Suprapubic skin (tissue), 4 donors: ENCODE results near the gene ITPKB. TPM values are rescaled to one million over a fixed set of nuclear protein-coding genes. Genes with fewer than 3 reads are reported as not detected.
A peak's percentile ranks its signal among the peaks of the same experiment; 100 is the strongest.

Experiments used
- DNase-seq, 2 donors: peaks; one replicate each; pipeline ENCODE4 v3.0.0-alpha.2; 2019; ENCODE audit warnings: low spot score in 2 of 2
- H3K27ac ChIP-seq: fragments of 200-600 bp; sonication (generic); one replicate; pipeline ENCODE4 v1.5.1; 2019
- H3K27me3 ChIP-seq: fragments of 200-600 bp; sonication (generic); one replicate; pipeline ENCODE4 v1.5.1; 2019
- H3K36me3 ChIP-seq: fragments of 200-600 bp; sonication (generic); one replicate; pipeline ENCODE4 v1.5.1; 2019
- H3K4me1 ChIP-seq: fragments of 200-600 bp; sonication (generic); one replicate; pipeline ENCODE4 v1.5.1; 2019
- H3K4me3 ChIP-seq: fragments of 200-600 bp; sonication (generic); one replicate; pipeline ENCODE4 v1.5.1; 2019; ENCODE audit warnings: mild to moderate bottlenecking
- H3K9me3 ChIP-seq: fragments of 200-600 bp; sonication (generic); one replicate; pipeline ENCODE4 v1.5.1; 2019
- CTCF ChIP-seq, 2 donors: fragments of 200-600 bp in 1 of 2; fragments of 450-650 bp in 1 of 2; sonication (generic) in 1 of 2; IDR thresholded peaks; one replicate each; pipeline ENCODE4 v1.5.1; 2016 to 2019; ENCODE audit warnings: antibody characterized with exemption in 2 of 2, mild to moderate bottlenecking in 1 of 2, moderate library complexity in 1 of 2
- EP300 ChIP-seq: sonication (generic); formaldehyde crosslinking; IDR thresholded peaks from one replicate; pipeline ENCODE4 v1.6.1; 2017; ENCODE audit warnings: antibody characterized with exemption
- POLR2A ChIP-seq, 2 donors: fragments of 450-650 bp; IDR thresholded peaks; one replicate each; pipeline ENCODE4 v1.6.1; 2017; ENCODE audit warnings: antibody characterized with exemption in 2 of 2, mild to moderate bottlenecking in 2 of 2, moderate library complexity in 2 of 2
- POLR2AphosphoS5 ChIP-seq, 3 donors: sonication (generic); formaldehyde crosslinking; IDR thresholded peaks; one replicate each; pipeline ENCODE4 v1.6.1; 2017; ENCODE audit warnings: antibody characterized with exemption in 3 of 3
- WGBS: methylation state at CpG from one replicate; pipeline ENCODE4 v1.1.5; 2018; 5-methylcytosine and 5-hydroxymethylcytosine counted together
- total RNA-seq, 4 donors: library from RNA; depleted of rRNA; stranded (reverse); fragments of >200 nt; gene quantifications; one replicate each; pipeline ENCODE4 v1.1.0, GENCODE V29; 2016

The ITPKB gene
- total RNA-seq, 4 donors from 2014 or later, result 31.0 to 39.0 (median 35.3) TPM

GRCh38 chr1:226664413-226665101 lies 74.5 kb downstream of the ITPKB start:
- Histone ChIP-seq H3K27me3 (no peaks in the 10 kb centered on the region), H3K4me3 (no peak overlapping the region), H3K36me3 (no peaks in the 10 kb centered on the region), H3K27ac (peak overlapping the region; percentile 88), H3K4me1 (peaks cover 81% of the 10 kb centered on the region), H3K9me3 (no peaks in the 10 kb centered on the region)
- TF ChIP-seq POLR2A (IDR thresholded peaks at IDR 0.05) (peak in 1 of 2 donors; percentile 57), CTCF (IDR thresholded peaks at IDR 0.05) (no peak), POLR2AphosphoS5 (IDR thresholded peaks at IDR 0.05) (peak in 1 of 3 donors; percentile 49), EP300 (peak; percentile 12)
- DNase-seq, result peak in 1 of 2 donors; percentile 83
- WGBS, result 51% methylated on average over 15 of the region's 15 CpGs

DNA sequence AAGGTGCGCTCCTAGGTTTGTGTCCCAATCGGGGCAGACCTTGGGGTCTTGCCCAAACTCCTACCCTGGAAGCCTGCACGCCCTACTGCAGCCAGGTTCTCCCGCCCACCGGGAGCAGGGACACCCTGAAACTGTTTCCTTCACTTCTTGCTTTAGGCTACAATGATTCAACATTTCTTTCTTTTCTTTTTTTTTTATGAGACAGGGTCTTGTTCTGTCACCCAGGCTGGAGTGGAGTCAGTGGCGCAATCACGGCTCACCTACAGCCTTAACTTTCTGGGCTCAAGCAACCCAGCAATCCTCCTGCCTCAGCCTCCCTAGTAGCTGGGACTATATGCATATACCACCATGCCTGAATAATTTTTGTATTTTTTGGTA lies 75.8 kb downstream of the ITPKB start:
- peaks cover 94% of the 10 kb centered on the region for H3K4me1 ChIP-seq
- H3K27me3 ChIP-seq, result no peaks in the 10 kb centered on the region
- WGBS, result 36% methylated on average over 7 of the region's 7 CpGs
- H3K4me3 ChIP-seq, result no peak overlapping the region
- peak overlapping the region; percentile 88 for H3K27ac ChIP-seq
- DNase-seq, result peak in 1 of 2 donors; percentile 75
- H3K9me3 ChIP-seq, result no peaks in the 10 kb centered on the region
- no peaks in the 10 kb centered on the region for H3K36me3 ChIP-seq
- TF ChIP-seq POLR2A (IDR thresholded peaks at IDR 0.05) (no peak), EP300 (no peak), POLR2AphosphoS5 (IDR thresholded peaks at IDR 0.05) (no peak), CTCF (IDR thresholded peaks at IDR 0.05) (no peak)

- peak overlapping the region; percentile 88 for H3K27ac ChIP-seq
- H3K4me1 ChIP-seq, result peaks cover 98% of the 10 kb centered on the region
- H3K4me3 ChIP-seq, result no peak overlapping the region
- H3K27me3 ChIP-seq, result no peaks in the 10 kb centered on the region
- TF ChIP-seq CTCF (IDR thresholded peaks at IDR 0.05) (no peak), EP300 (peak; percentile 46), POLR2AphosphoS5 (IDR thresholded peaks at IDR 0.05) (peak in 2 of 3 donors; percentile 2 to 18), POLR2A (IDR thresholded peaks at IDR 0.05) (peak in 1 of 2 donors; percentile 59)
- 5% methylated on average over 10 of the region's 13 CpGs for WGBS
- H3K36me3 ChIP-seq, result no peaks in the 10 kb centered on the region
- peak; percentile 94 to 96 for DNase-seq
- H3K9me3 ChIP-seq, result no peaks in the 10 kb centered on the region
These were observed 76.3 kb downstream of the ITPKB start for GRCh38 chr1:226662642-226663326.

DNA sequence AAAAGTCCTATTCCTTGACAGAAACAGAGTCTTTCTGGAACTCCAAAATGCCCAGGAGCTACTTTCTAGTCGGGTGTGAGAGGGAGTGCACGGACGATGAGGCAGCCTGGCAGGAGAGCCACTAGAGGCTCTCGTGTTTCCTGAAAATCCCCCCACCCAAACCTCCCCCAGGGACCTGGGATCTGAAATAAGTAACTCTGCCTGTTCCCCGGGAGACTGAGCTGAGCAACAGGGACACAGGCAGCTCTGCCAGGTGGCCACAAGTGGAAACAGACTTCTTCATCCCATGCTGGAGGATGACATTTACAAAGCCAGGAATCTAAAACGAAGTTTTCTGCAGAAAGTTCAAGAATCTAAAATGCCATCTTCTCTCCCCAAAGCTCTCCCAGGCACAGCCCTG lies 77.1 kb downstream of the ITPKB start:
- no peak for TF ChIP-seq POLR2A (IDR thresholded peaks at IDR 0.05)
- TF ChIP-seq POLR2AphosphoS5 (IDR thresholded peaks at IDR 0.05), result no peak
- no peak for TF ChIP-seq CTCF (IDR thresholded peaks at IDR 0.05)
- TF ChIP-seq EP300, result no peak
- no peaks in the 10 kb centered on the region for H3K36me3 ChIP-seq
- peak in 1 of 2 donors; percentile 67 for DNase-seq
- no peaks in the 10 kb centered on the region for H3K27me3 ChIP-seq
- H3K9me3 ChIP-seq, result no peaks in the 10 kb centered on the region
- no peak overlapping the region for H3K4me3 ChIP-seq
- H3K27ac ChIP-seq, result peak overlapping the region; percentile 88
- H3K4me1 ChIP-seq, result peaks cover 98% of the 10 kb centered on the region
- WGBS, result 13% methylated on average over 6 of the region's 6 CpGs

DNA sequence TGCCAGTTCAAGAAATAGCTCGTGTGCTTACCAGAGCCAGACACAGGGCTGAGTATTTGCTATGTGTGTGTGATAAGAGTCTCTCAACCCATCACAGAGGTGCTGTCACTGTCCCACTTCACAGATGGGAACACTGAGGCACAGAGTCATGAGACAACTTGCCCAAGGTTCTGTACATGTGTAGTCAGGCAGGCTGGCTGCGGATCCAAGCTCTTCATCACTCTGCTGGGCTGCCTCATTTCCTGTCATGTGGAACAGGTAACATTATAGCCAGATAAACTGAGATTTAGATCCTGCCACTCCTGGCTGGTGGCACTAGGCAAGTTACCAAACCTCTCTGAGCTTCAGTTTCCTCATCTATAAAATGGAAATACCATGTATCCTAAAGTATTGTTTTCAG lies 77.8 kb downstream of the ITPKB start:
- H3K27ac ChIP-seq, result peak overlapping the region; percentile 88
- H3K36me3 ChIP-seq, result no peaks in the 10 kb centered on the region
- peaks cover 99% of the 10 kb centered on the region for H3K4me1 ChIP-seq
- TF ChIP-seq EP300, result no peak
- no peak for TF ChIP-seq POLR2A (IDR thresholded peaks at IDR 0.05)
- H3K9me3 ChIP-seq, result no peaks in the 10 kb centered on the region
- peak in 1 of 2 donors; percentile 60 for DNase-seq
- 58% methylated on average over 2 of the region's 2 CpGs for WGBS
- H3K4me3 ChIP-seq, result no peak overlapping the region
- H3K27me3 ChIP-seq, result no peaks in the 10 kb centered on the region
